Body of pancreas (tissue), 4 donors: ENCODE data around the gene CCDC185. TPM values are rescaled to one million over a fixed set of nuclear protein-coding genes. Genes with fewer than 3 reads are reported as not detected.

Source experiments
- ATAC-seq: fragments of 150-250 bp; one replicate; pipeline ENCODE4 v1.9.1; 2016
- DNase-seq, 4 donors: peaks; one replicate each; pipeline ENCODE4 v3.0.0-alpha.2; 2019
- H3K27ac ChIP-seq, 4 donors: fragments of 200-600 bp; sonication (generic); 1 replicate in 3 of 4; 2 replicates in 1 of 4; pipeline versions ENCODE4 v1.5.1 to v1.6.1; 2016 to 2019; ENCODE audit warnings: mild to moderate bottlenecking in 1 of 4, mixed read lengths in 1 of 4, moderate library complexity in 1 of 4
- H3K27me3 ChIP-seq, 2 donors: fragments of 200-600 bp; sonication (generic); one replicate each; pipeline ENCODE4 v1.6.0; 2016; ENCODE audit warnings: mild to moderate bottlenecking in 1 of 2
- H3K36me3 ChIP-seq, 2 donors: fragments of 200-600 bp; sonication (generic); replicated peaks in 1 of 2; 2 replicates each; pipeline ENCODE4 v1.5.1; 2016; ENCODE audit warnings: low read depth in 2 of 2; ENCODE audit not compliant: insufficient read depth in 1 of 2
- H3K4me1 ChIP-seq: fragments of 200-600 bp; sonication (generic); one replicate; pipeline ENCODE4 v1.6.0; 2016
- H3K4me3 ChIP-seq, 2 donors: fragments of 200-600 bp; sonication (generic); 1 replicate in 1 of 2; 2 replicates in 1 of 2; pipeline ENCODE4 v1.5.1; 2016 to 2019
- H3K9me3 ChIP-seq, 3 donors: fragments of 200-600 bp; sonication (generic); 1 replicate in 2 of 3; 2 replicates in 1 of 3; pipeline ENCODE4 v1.5.1; 2016
- POLR2A ChIP-seq, 3 donors: fragments of 450-650 bp; IDR thresholded peaks; one replicate each; pipeline ENCODE4 v1.6.1; 2016; ENCODE audit warnings: antibody characterized with exemption in 3 of 3, mild to moderate bottlenecking in 2 of 3
- WGBS, 2 donors: methylation state at CpG; one replicate each; pipeline ENCODE4 v1.1.5; 2017; 5-methylcytosine and 5-hydroxymethylcytosine counted together
- intact Hi-C: fragments of 100-400 bp; cut with DNase I; formaldehyde crosslinking; loops from one replicate; pipeline ENCODE4 v1.15.1; 2023
- total RNA-seq, 2 donors: library from RNA; depleted of rRNA; stranded (reverse); fragments of >200 nt; gene quantifications; one replicate each; pipeline ENCODE4 v1.1.0, GENCODE V29; 2016
- TF ChIP-seq, protein P1 (sequence below), 7 experiments: fragments of 450-650 bp in 4 of 7; fragments of 200-600 bp in 3 of 7; sonication (generic) in 3 of 7; IDR thresholded peaks; one replicate each; pipeline ENCODE4 v1.5.1; 2016 to 2019; ENCODE audit warnings: antibody characterized with exemption in 7 of 7

CCDC185 gene
- total RNA-seq, 2 donors from 2014 or later = not detected

DNA sequence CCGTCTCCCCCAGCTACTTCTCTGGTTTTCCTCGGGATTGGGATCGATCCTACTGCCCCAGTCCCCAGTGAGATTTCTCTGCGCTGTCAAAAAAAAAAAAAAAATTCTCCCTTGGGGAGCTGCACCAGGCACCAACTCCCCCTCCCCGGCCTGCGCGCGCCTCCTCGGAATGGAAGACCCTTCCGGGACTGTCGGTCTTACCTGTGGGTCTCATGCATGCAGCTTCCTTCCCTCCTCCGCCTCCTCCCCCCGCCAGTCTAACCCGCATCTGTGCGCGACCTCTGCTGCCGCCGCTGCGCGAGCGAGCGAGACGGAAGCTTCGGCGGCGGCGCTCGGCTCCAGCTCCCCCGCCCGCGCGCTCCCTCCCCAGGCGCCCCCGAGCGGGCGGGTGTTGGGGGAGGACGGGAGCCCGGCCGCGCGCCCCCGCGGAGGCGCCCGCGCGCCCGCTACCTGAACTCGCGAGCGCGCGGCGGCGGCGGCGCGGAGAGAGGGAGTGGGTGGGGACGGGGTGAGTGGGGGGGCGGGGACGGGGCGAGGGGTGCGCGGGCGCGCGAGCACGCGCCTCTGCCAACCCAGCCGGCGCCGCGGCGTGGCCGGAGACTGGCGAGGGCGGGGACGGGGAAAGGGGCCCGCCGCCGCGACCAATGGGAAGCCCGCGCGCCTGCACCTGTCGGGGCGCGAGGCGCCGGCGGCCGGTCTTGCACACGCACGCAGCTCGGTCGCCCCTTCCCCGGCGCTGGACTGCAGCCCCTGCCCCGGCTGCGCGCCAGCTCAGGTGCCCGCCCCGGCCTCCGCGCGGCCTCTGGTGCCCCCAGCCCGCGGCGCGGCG, 29.1 kb upstream of the CCDC185 start, which contains the start of gene SUSD4:
Gene SUSD4 (minus strand): TSS at position 321 of the 829 bp plus-strand sequence. CDS start 751 bp downstream, outside the sequence.
- H3K36me3 ChIP-seq = no peaks in the 10 kb centered on the region
- ATAC-seq = peak; percentile 91
- no peaks in the 10 kb centered on the region for H3K27me3 ChIP-seq
- 0% methylated on average over 11 to 89 of the region's 111 CpGs for WGBS, 2 donors
- peak within 1 kb of the TSS; percentile 45 to 56 for H3K4me3 ChIP-seq
- intact Hi-C loops = no loop called here
- peak; percentile 62 to 85 (median 72) for DNase-seq
- peaks cover 21% of the 10 kb centered on the region for H3K4me1 ChIP-seq
- peak in 2 of 3 donors; percentile 17 to 41 for TF ChIP-seq POLR2A (IDR thresholded peaks at IDR 0.05)
- TF ChIP-seq, protein P1, sequence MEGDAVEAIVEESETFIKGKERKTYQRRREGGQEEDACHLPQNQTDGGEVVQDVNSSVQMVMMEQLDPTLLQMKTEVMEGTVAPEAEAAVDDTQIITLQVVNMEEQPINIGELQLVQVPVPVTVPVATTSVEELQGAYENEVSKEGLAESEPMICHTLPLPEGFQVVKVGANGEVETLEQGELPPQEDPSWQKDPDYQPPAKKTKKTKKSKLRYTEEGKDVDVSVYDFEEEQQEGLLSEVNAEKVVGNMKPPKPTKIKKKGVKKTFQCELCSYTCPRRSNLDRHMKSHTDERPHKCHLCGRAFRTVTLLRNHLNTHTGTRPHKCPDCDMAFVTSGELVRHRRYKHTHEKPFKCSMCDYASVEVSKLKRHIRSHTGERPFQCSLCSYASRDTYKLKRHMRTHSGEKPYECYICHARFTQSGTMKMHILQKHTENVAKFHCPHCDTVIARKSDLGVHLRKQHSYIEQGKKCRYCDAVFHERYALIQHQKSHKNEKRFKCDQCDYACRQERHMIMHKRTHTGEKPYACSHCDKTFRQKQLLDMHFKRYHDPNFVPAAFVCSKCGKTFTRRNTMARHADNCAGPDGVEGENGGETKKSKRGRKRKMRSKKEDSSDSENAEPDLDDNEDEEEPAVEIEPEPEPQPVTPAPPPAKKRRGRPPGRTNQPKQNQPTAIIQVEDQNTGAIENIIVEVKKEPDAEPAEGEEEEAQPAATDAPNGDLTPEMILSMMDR (IDR thresholded peaks at IDR 0.05) = peak in 2 of 7 experiments; percentile 10 to 35
- no peaks in the 10 kb centered on the region for H3K9me3 ChIP-seq
- H3K27ac ChIP-seq = peak within 1 kb of the TSS in 1 of 4 donors; percentile 38

DNA sequence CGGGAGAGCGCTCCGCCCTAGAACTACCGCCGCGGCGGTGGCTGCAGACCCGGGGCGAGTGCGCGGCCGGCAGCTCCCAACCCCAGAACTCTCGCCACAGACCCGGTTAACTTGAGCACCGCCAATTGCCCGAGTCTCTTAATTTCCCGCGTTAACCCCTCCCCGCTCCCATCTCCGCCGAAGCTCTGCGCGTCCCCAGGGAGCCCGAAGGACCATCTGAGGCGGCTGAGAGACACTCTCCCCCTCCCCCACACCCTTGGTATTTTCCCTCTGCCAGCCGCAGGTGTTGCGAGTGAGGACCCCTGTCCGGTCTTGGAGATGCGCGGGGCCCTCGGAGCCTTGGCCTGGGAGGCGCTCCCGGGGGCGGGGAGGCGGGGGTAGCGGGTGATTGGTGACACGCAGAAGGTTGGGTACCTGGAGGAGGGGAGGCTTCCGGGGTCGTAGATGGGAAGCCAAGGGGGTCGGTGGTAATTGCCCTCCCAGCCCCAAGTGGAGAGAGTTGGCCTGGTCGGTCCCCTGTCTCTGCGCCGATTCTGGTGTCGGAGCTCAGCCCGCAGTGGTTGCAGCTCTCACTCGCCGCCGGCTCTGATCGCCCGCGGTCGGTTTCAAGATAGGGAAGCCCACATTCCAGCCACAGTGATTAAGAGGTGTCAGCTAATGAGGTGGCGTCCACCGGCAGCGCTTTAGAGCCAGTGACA, 28.4 kb upstream of the CCDC185 start:
- no peak for ATAC-seq
- Histone ChIP-seq H3K36me3 (no peaks in the 10 kb centered on the region), H3K4me3 (peak overlapping the region in 1 of 2 donors; percentile 31), H3K27me3 (no peaks in the 10 kb centered on the region), H3K4me1 (peaks cover 21% of the 10 kb centered on the region), H3K27ac (no peak overlapping the region), H3K9me3 (no peaks in the 10 kb centered on the region)
- 0 to 1% methylated on average over 16 to 52 of the region's 55 CpGs for WGBS, 2 donors
- peak in 3 of 4 donors; percentile 24 to 29 (median 24) for DNase-seq
- intact Hi-C loops = no loop called here
- TF ChIP-seq, protein P1 (IDR thresholded peaks at IDR 0.05) = no peak
- TF ChIP-seq POLR2A (IDR thresholded peaks at IDR 0.05) = no peak

DNA sequence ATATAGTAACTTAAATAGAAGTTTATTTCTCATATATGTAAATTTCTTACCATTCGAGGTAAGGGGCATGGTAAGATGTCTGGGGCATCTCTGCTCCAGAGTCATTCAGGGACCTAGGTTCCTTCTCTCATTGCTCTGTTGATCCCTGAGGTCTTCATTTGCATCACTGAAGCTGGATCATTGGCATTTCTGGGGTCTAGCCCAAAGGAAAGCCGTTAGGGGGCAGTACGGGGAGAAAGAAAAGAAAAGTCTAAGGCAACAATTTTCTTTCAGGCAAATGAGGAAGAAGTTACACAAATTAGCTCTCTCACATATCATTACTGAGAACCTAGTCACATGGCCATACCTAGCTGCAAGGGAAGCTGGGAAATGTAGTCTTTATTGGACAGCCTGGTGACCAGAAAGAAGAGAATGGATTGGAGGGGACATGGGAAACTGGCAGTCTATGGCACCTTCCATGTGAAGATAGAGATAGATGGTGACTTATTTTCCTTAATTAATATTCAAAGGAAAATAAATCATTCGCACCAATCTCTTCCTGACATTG, 19.1 kb upstream of the CCDC185 start:
- ATAC-seq (no peak), DNase-seq (no peak)
- H3K4me1 ChIP-seq = no peaks in the 10 kb centered on the region
- H3K9me3 ChIP-seq = no peaks in the 10 kb centered on the region
- no peak overlapping the region for H3K4me3 ChIP-seq
- 72 to 74% methylated on average over 4 of the region's 4 CpGs for WGBS, 2 donors
- no peaks in the 10 kb centered on the region for H3K27me3 ChIP-seq
- no peak for TF ChIP-seq POLR2A (IDR thresholded peaks at IDR 0.05)
- TF ChIP-seq, protein P1 (IDR thresholded peaks at IDR 0.05) = no peak
- intact Hi-C loops = no loop called here
- no peaks in the 10 kb centered on the region for H3K36me3 ChIP-seq
- H3K27ac ChIP-seq = no peak overlapping the region

DNA sequence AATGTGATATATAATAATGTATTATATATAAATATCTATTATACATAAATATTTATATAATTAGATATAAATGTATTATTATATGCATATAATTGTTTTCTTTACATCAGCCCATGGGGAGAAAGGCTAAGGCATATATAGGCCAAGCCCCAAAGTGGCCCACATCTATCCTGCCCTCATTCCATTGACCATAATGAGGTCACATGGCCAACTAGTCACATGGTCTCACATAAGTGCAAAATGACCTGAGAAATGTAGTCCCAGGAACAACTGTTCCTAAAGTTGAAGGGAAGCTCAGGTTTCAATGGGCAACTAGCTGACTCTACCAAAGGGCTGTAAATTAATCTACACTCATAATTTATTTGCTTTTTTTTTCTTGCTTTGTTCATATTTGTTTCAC, 14.5 kb upstream of the CCDC185 start:
- ATAC-seq (no peak), DNase-seq (no peak)
- Histone ChIP-seq H3K4me1 (no peaks in the 10 kb centered on the region), H3K27me3 (no peaks in the 10 kb centered on the region), H3K36me3 (no peaks in the 10 kb centered on the region), H3K4me3 (no peak overlapping the region), H3K9me3 (no peaks in the 10 kb centered on the region), H3K27ac (no peak overlapping the region)
- no peak for TF ChIP-seq POLR2A (IDR thresholded peaks at IDR 0.05)
- TF ChIP-seq, protein P1 (IDR thresholded peaks at IDR 0.05) = no peak
- intact Hi-C loops = no loop called here
